Measurements from ENCODE around the gene GALNT2. TPM values are rescaled to one million over a fixed set of nuclear protein-coding genes. Genes with fewer than 3 reads are reported as not detected.

Gene GALNT2
- total RNA-seq, 1 donor from 2014 or later, result 67.9 TPM

GRCh38 chr1:230300322-230301301 is 233.6 kb downstream of the GALNT2 start:
- DNase-seq (ENCODE audit: low spot score), result no peak

GRCh38 chr1:230301322-230301721 is 234.3 kb downstream of the GALNT2 start:
- no peak for DNase-seq (ENCODE audit: low spot score)

- DNase-seq (ENCODE audit: low spot score), result no peak
Observed at GRCh38 chr1:230301822-230302221, 234.8 kb downstream of the GALNT2 start.

GRCh38 chr1:230303069-230303468 is 236.0 kb downstream of the GALNT2 start:
- no peak for DNase-seq (ENCODE audit: low spot score)

GRCh38 chr1:230303822-230304221 is 236.8 kb downstream of the GALNT2 start:
- DNase-seq (ENCODE audit: low spot score), result no peak

GRCh38 chr1:230306169-230306568 is 239.1 kb downstream of the GALNT2 start:
- DNase-seq (ENCODE audit: low spot score), result no peak

GRCh38 chr1:230307213-230307612 is 240.2 kb downstream of the GALNT2 start:
- DNase-seq (ENCODE audit: low spot score), result no peak

GRCh38 chr1:230308039-230308438 is 241.0 kb downstream of the GALNT2 start:
- DNase-seq (ENCODE audit: low spot score), result peak; percentile 91

- no peak for DNase-seq (ENCODE audit: low spot score)
Observed at GRCh38 chr1:230308821-230309220, 241.8 kb downstream of the GALNT2 start.

- DNase-seq (ENCODE audit: low spot score), result no peak
Observed at GRCh38 chr1:230309646-230310177, 242.7 kb downstream of the GALNT2 start.

- DNase-seq (ENCODE audit: low spot score), result peak; percentile 70
Observed at GRCh38 chr1:230310381-230311163, 243.5 kb downstream of the GALNT2 start.

- DNase-seq (ENCODE audit: low spot score), result no peak
Observed at GRCh38 chr1:230312676-230313075, 245.6 kb downstream of the GALNT2 start.

- DNase-seq (ENCODE audit: low spot score), result no peak
Observed at GRCh38 chr1:230313453-230314141, 246.6 kb downstream of the GALNT2 start.

GRCh38 chr1:230314142-230314470 is 247.1 kb downstream of the GALNT2 start:
- DNase-seq (ENCODE audit: low spot score), result no peak

GRCh38 chr1:230315099-230315498 is 248.1 kb downstream of the GALNT2 start:
- DNase-seq (ENCODE audit: low spot score), result no peak

- DNase-seq (ENCODE audit: low spot score), result no peak
Observed at GRCh38 chr1:230316864-230317745, 250.1 kb downstream of the GALNT2 start.

- no peak for DNase-seq (ENCODE audit: low spot score)
Observed at GRCh38 chr1:230317823-230318819, 251.1 kb downstream of the GALNT2 start.

- no peak for DNase-seq (ENCODE audit: low spot score)
Observed at GRCh38 chr1:230319014-230319747, 252.1 kb downstream of the GALNT2 start.

GRCh38 chr1:230320804-230321203 is 253.8 kb downstream of the GALNT2 start:
- no peak for DNase-seq (ENCODE audit: low spot score)

Measured in ureter (tissue), 1 donor.